ENCODE measurements around the gene ROBO1. TPM values are rescaled to one million over a fixed set of nuclear protein-coding genes. Genes with fewer than 3 reads are reported as not detected.

Gene ROBO1
- total RNA-seq, 1 donor: 69.8 TPM

DNA sequence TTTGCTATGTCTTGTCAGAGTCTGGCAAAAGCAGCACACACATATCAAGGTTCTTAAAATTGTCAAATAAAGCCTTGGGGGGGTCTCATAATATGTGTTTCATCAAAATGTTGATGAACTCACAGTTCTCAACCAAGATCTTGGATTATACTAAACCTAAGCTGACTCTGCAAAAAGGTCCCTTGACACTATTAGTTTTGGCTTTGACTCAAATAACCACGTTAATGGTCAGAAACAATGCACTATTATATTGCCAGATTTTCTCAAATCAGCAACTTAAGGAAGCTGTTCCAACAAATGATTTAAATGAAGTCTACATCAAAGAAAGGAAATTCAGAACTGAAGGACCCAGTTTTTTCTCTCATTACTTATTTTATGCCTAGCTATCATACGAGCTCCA is 1063.9 kb downstream of the ROBO1 start:
- no peak for DNase-seq (ENCODE audit: insufficient read length, low spot score, missing footprints)
- no peak overlapping the region for H3K4me2 ChIP-seq (ENCODE audit: insufficient read depth, low read length)
- TF ChIP-seq, protein P1, sequence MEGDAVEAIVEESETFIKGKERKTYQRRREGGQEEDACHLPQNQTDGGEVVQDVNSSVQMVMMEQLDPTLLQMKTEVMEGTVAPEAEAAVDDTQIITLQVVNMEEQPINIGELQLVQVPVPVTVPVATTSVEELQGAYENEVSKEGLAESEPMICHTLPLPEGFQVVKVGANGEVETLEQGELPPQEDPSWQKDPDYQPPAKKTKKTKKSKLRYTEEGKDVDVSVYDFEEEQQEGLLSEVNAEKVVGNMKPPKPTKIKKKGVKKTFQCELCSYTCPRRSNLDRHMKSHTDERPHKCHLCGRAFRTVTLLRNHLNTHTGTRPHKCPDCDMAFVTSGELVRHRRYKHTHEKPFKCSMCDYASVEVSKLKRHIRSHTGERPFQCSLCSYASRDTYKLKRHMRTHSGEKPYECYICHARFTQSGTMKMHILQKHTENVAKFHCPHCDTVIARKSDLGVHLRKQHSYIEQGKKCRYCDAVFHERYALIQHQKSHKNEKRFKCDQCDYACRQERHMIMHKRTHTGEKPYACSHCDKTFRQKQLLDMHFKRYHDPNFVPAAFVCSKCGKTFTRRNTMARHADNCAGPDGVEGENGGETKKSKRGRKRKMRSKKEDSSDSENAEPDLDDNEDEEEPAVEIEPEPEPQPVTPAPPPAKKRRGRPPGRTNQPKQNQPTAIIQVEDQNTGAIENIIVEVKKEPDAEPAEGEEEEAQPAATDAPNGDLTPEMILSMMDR (IDR thresholded peaks at IDR 0.05; ENCODE audit: extremely low read depth, low read depth, low read length): no peak

DNA sequence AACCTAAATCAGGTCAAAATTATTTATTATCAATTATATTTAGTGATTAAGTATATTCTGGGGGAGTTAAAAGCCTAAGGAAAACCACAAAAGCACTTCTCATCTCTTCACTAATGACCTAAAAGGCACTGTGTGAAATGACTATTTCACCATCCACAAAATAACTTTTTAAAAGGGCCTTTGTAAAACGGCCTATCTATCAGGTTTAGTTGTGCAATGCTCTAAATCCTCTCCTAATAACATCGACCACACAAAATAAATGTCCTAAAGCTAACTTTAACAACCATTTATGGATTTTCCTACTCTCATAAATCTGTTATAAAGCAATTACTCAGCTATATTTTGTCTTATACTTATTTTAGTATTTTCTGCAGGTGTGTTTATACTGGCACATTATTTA is 1066.3 kb downstream of the ROBO1 start:
- no peaks in the 10 kb centered on the region for H3K9me3 ChIP-seq (ENCODE audit: low read depth, low read length)
- no peaks in the 10 kb centered on the region for H3K79me2 ChIP-seq (ENCODE audit: insufficient read depth, low read length)
- no peaks in the 10 kb centered on the region for H4K20me1 ChIP-seq (ENCODE audit: insufficient read depth, low read length)
- no peak for DNase-seq (ENCODE audit: insufficient read length, low spot score, missing footprints)
- no peak overlapping the region for H2AFZ ChIP-seq (ENCODE audit: low read length)
- no peaks in the 10 kb centered on the region for H3K27me3 ChIP-seq (ENCODE audit: insufficient read depth, low read length)
- no peaks in the 10 kb centered on the region for H3K4me1 ChIP-seq (ENCODE audit: insufficient read depth, low read length)
- H3K4me3 ChIP-seq (ENCODE audit: insufficient read depth, low read length): no peak overlapping the region
- no peak overlapping the region for H3K4me2 ChIP-seq (ENCODE audit: insufficient read depth, low read length)
- no peaks in the 10 kb centered on the region for H3K36me3 ChIP-seq (ENCODE audit: insufficient read depth, low read length)
- TF ChIP-seq, protein P1 (IDR thresholded peaks at IDR 0.05; ENCODE audit: extremely low read depth, low read depth, low read length): no peak
- H3K27ac ChIP-seq (ENCODE audit: low read depth, low read length): no peak overlapping the region

More for the DNA sequence above, 1063.9 kb downstream of the ROBO1 start:
- no peak overlapping the region for H3K4me3 ChIP-seq (ENCODE audit: insufficient read depth, low read length)
- no peaks in the 10 kb centered on the region for H3K79me2 ChIP-seq (ENCODE audit: insufficient read depth, low read length)
- no peak overlapping the region for H2AFZ ChIP-seq (ENCODE audit: low read length)
- no peaks in the 10 kb centered on the region for H3K27me3 ChIP-seq (ENCODE audit: insufficient read depth, low read length)
- H3K27ac ChIP-seq (ENCODE audit: low read depth, low read length): no peak overlapping the region
- no peaks in the 10 kb centered on the region for H3K36me3 ChIP-seq (ENCODE audit: insufficient read depth, low read length)
- no peaks in the 10 kb centered on the region for H4K20me1 ChIP-seq (ENCODE audit: insufficient read depth, low read length)
- no peaks in the 10 kb centered on the region for H3K4me1 ChIP-seq (ENCODE audit: insufficient read depth, low read length)
- no peaks in the 10 kb centered on the region for H3K9me3 ChIP-seq (ENCODE audit: low read depth, low read length)

DNA sequence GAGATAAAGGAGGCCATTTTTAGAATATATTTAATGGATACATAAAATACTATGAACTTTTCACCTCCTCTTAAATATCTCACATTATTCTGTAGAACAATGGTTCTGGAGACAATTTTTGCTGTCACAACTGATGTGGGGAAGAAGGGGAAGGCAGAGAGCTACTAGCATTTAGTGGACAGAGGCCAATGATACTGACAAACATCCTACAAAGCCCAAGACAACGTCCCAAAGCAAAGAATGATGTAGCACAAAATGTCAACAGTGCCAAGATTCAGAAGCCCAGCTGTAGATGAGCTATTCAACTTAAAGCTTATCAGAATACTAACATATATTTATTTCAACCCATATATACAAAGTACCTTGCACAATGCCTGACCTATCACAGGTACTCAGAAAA is 1069.4 kb downstream of the ROBO1 start:
- DNase-seq (ENCODE audit: insufficient read length, low spot score, missing footprints): no peak
- Histone ChIP-seq H3K79me2 (ENCODE audit: insufficient read depth, low read length) (no peaks in the 10 kb centered on the region), H3K4me2 (ENCODE audit: insufficient read depth, low read length) (no peak overlapping the region), H3K9me3 (ENCODE audit: low read depth, low read length) (no peaks in the 10 kb centered on the region), H3K4me3 (ENCODE audit: insufficient read depth, low read length) (no peak overlapping the region), H3K4me1 (ENCODE audit: insufficient read depth, low read length) (no peaks in the 10 kb centered on the region), H3K27ac (ENCODE audit: low read depth, low read length) (no peak overlapping the region), H4K20me1 (ENCODE audit: insufficient read depth, low read length) (no peaks in the 10 kb centered on the region), H2AFZ (ENCODE audit: low read length) (no peak overlapping the region), H3K36me3 (ENCODE audit: insufficient read depth, low read length) (no peaks in the 10 kb centered on the region), H3K27me3 (ENCODE audit: insufficient read depth, low read length) (no peaks in the 10 kb centered on the region)
- TF ChIP-seq, protein P1 (IDR thresholded peaks at IDR 0.05; ENCODE audit: extremely low read depth, low read depth, low read length): no peak

DNA sequence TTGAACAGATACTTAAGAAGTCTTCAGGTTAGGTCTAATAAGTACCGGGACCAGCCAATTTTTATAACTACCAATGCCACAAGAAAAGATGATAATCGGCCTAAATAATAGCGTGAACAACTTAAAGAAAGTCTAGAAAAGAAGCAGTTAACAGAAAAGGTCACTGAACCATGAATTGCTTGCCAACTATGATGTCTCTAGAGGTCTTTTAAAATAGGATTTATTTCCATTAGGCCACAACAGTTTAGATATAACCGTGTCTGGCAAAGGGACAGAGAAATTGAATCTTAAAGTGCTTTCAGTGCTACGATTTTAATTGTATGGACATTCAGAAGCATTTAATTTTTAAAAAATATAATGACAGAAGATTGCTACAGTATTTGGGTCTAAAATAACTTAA is 1070.4 kb downstream of the ROBO1 start:
- no peak overlapping the region for H3K4me3 ChIP-seq (ENCODE audit: insufficient read depth, low read length)
- TF ChIP-seq, protein P1 (IDR thresholded peaks at IDR 0.05; ENCODE audit: extremely low read depth, low read depth, low read length): no peak
- no peak overlapping the region for H2AFZ ChIP-seq (ENCODE audit: low read length)
- H3K27ac ChIP-seq (ENCODE audit: low read depth, low read length): no peak overlapping the region
- no peaks in the 10 kb centered on the region for H3K36me3 ChIP-seq (ENCODE audit: insufficient read depth, low read length)
- no peak for DNase-seq (ENCODE audit: insufficient read length, low spot score, missing footprints)
- H3K79me2 ChIP-seq (ENCODE audit: insufficient read depth, low read length): no peaks in the 10 kb centered on the region
- no peaks in the 10 kb centered on the region for H3K9me3 ChIP-seq (ENCODE audit: low read depth, low read length)
- H3K4me2 ChIP-seq (ENCODE audit: insufficient read depth, low read length): no peak overlapping the region
- H3K27me3 ChIP-seq (ENCODE audit: insufficient read depth, low read length): no peaks in the 10 kb centered on the region
- no peaks in the 10 kb centered on the region for H4K20me1 ChIP-seq (ENCODE audit: insufficient read depth, low read length)
- H3K4me1 ChIP-seq (ENCODE audit: insufficient read depth, low read length): no peaks in the 10 kb centered on the region
